K562 (cell line): ENCODE results near the gene MKRN2OS. TPM values are rescaled to one million over a fixed set of nuclear protein-coding genes. Genes with fewer than 3 reads are reported as not detected.

Source experiments
- BCOR ChIP-seq: fragments of 450-650 bp; IDR thresholded peaks from 2 replicates; pipeline ENCODE4 v1.6.1; 2016
- CAMTA2 ChIP-seq: fragments of 250-450 bp; sonication (Bioruptor Pico); conservative IDR thresholded peaks from 2 replicates; pipeline ENCODE4 v1.5.1; 2022
- CHD2 ChIP-seq: IDR thresholded peaks from 2 replicates; pipeline ENCODE4 v1.6.1; 2011; ENCODE audit warnings: low read depth, low read length
- EWSR1 ChIP-seq: fragments of 450-650 bp; IDR thresholded peaks from 2 replicates; pipeline ENCODE4 v1.6.1; 2018; ENCODE audit warnings: borderline replicate concordance, mild to moderate bottlenecking, low read depth, moderate library complexity; ENCODE audit not compliant: partially characterized antibody
- GTF2A2 ChIP-seq: IDR thresholded peaks from 2 replicates; pipeline ENCODE4 v1.6.1; 2016; ENCODE audit warnings: mild to moderate bottlenecking, missing genetic modification characterization, missing compliant biosample characterization
- HDAC1 ChIP-seq, 2 experiments: fragments of 450-650 bp; IDR thresholded peaks; 2 replicates each; pipeline ENCODE4 v1.6.1; 2016 to 2017; ENCODE audit warnings: inconsistent platforms in 1 of 2, mild to moderate bottlenecking in 1 of 2, moderate library complexity in 1 of 2
- HDAC3 ChIP-seq: fragments of 450-650 bp; IDR thresholded peaks from 2 replicates; pipeline ENCODE4 v1.6.1; 2018; ENCODE audit warnings: borderline replicate concordance, mild to moderate bottlenecking, moderate library complexity; ENCODE audit not compliant: partially characterized antibody
- HLTF ChIP-seq: fragments of 450-650 bp; IDR thresholded peaks from 2 replicates; pipeline ENCODE4 v1.6.1; 2016
- KLF13 ChIP-seq: fragments of 450-650 bp; IDR thresholded peaks from 2 replicates; pipeline ENCODE4 v1.6.1; 2016; ENCODE audit warnings: missing genetic modification characterization, low read depth, mild to moderate bottlenecking, missing compliant biosample characterization, moderate library complexity, borderline replicate concordance
- PHB ChIP-seq: fragments of 250-450 bp; sonication (Bioruptor Pico); IDR thresholded peaks from 2 replicates; pipeline ENCODE4 v1.5.0; 2021
- RNF2 ChIP-seq: sonication (generic); IDR thresholded peaks from 2 replicates; pipeline ENCODE4 v1.6.1; 2016
- TARDBP ChIP-seq: fragments of 450-650 bp; IDR thresholded peaks from 2 replicates; pipeline ENCODE4 v1.6.1; 2016
- TFAP4 ChIP-seq: sonication (generic); formaldehyde crosslinking; IDR thresholded peaks from 2 replicates; pipeline ENCODE4 v1.8.0; 2022; ENCODE audit warnings: missing genetic modification reagents, mild to moderate bottlenecking, moderate library complexity, borderline replicate concordance
- ZNF121 ChIP-seq: sonication (generic); formaldehyde crosslinking; conservative IDR thresholded peaks from 2 replicates; pipeline ENCODE4 v1.8.0; 2022; ENCODE audit warnings: missing genetic modification reagents
- ZNF311 ChIP-seq: fragments of 250-450 bp; sonication (Bioruptor Pico); IDR thresholded peaks from 2 replicates; pipeline ENCODE4 v1.4.0; 2020; ENCODE audit warnings: mild to moderate bottlenecking, moderate library complexity
- ZNF316 ChIP-seq: fragments of 450-650 bp; IDR thresholded peaks from 2 replicates; pipeline ENCODE4 v1.6.1; 2016
- ZNF76 ChIP-seq: fragments of 250-450 bp; sonication (Bioruptor Pico); IDR thresholded peaks from 2 replicates; pipeline ENCODE4 v1.4.0; 2020; ENCODE audit warnings: mild to moderate bottlenecking, moderate library complexity, borderline replicate concordance
- polyA plus RNA-seq, 8 experiments: library from polyadenylated mRNA; depleted of rRNA in 4 of 8; stranded (reverse) in 5 of 8; unstranded in 3 of 8; fragments of >200 nt; fragmentation: Nextera tagmentation in 2 of 8; fragmentation: Illumina TruSeq in 1 of 8; extraction: Ambion mirVana in 2 of 8; extraction: Trizol in 1 of 8; gene quantifications; 2 replicates each; pipeline versions ENCODE4 v1.2.1 to v1.2.3, GENCODE V29; 2011 to 2014; ENCODE audit warnings: inconsistent platforms in 1 of 8, missing spikeins in 1 of 8
- total RNA-seq, 7 experiments: library from RNA; depleted of rRNA in 6 of 7; stranded (reverse); fragments of >200 nt in 6 of 7; fragmentation: Illumina TruSeq in 2 of 7; extraction: Trizol in 2 of 7; gene quantifications; 2 replicates each; pipeline versions ENCODE4 v1.2.1 to v1.2.3, GENCODE V29; 2011 to 2021; ENCODE audit warnings: low replicate concordance in 1 of 7
- TF ChIP-seq, protein P1 (sequence below), 3 experiments: fragments of 200-800 bp in 1 of 3; fragments of 250-450 bp in 1 of 3; fragments of 450-650 bp in 1 of 3; sonication (Bioruptor Pico) in 1 of 3; sonication (Bioruptor generic) in 1 of 3; formaldehyde crosslinking in 1 of 3; IDR thresholded peaks; 2 replicates each; pipeline versions ENCODE4 v1.6.1 to v1.8.0; 2016 to 2022; ENCODE audit warnings: mild to moderate bottlenecking in 2 of 3, missing genetic modification characterization in 2 of 3, missing compliant biosample characterization in 1 of 3, moderate library complexity in 1 of 3
- TF ChIP-seq, protein P2 (sequence below): fragments of 450-650 bp; formaldehyde crosslinking; IDR thresholded peaks from 2 replicates; pipeline ENCODE4 v1.4.0; 2022; ENCODE audit warnings: mild to moderate bottlenecking, moderate library complexity
- TF ChIP-seq, protein P3 (sequence below): fragments of 450-650 bp; IDR thresholded peaks from 2 replicates; pipeline ENCODE4 v1.6.1; 2018; ENCODE audit warnings: mild to moderate bottlenecking, low read depth; ENCODE audit not compliant: partially characterized antibody
- TF ChIP-seq, protein P4 (sequence below), 2 experiments: IDR thresholded peaks in 1 of 2; conservative IDR thresholded peaks in 1 of 2; 2 replicates each; pipeline ENCODE4 v1.6.1; 2016; ENCODE audit warnings: low read depth in 2 of 2, mild to moderate bottlenecking in 1 of 2, missing compliant biosample characterization in 1 of 2, missing genetic modification characterization in 1 of 2, moderate library complexity in 1 of 2

MKRN2OS gene
- total and polyA plus RNA-seq, 9 of the 15 experiments (the other 6 are each of a cell fraction or from before 2014, with no cell fraction given) = 0.11 to 0.27 (median 0.17) TPM; not detected in 6

DNA sequence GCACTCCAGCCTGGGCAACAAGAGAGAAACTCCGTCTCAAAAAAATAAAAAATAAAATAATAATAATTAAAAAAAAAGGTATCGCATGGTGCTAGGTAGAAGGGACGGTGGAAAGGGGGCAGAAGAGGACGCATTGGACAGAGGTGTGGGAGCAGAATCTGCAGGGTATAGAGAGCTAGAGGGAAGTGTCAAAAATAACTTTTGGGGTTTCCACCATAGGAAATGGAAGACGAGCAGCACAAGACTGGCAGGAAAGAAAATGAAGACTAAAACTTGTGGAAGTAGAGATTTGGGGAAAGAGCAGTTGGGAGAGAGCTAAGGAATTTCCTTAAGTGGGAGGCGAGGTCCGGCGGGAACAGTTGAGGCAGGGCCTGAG, 11.0 kb upstream of the MKRN2OS start (continued):
- no peak for TF ChIP-seq TARDBP
- TF ChIP-seq HDAC1 (IDR thresholded peaks at IDR 0.05) = peak in 1 of 2 experiments; percentile 70; a peak in 1 of 4 replicates
- TF ChIP-seq HDAC3 = no peak
- TF ChIP-seq, protein P1, sequence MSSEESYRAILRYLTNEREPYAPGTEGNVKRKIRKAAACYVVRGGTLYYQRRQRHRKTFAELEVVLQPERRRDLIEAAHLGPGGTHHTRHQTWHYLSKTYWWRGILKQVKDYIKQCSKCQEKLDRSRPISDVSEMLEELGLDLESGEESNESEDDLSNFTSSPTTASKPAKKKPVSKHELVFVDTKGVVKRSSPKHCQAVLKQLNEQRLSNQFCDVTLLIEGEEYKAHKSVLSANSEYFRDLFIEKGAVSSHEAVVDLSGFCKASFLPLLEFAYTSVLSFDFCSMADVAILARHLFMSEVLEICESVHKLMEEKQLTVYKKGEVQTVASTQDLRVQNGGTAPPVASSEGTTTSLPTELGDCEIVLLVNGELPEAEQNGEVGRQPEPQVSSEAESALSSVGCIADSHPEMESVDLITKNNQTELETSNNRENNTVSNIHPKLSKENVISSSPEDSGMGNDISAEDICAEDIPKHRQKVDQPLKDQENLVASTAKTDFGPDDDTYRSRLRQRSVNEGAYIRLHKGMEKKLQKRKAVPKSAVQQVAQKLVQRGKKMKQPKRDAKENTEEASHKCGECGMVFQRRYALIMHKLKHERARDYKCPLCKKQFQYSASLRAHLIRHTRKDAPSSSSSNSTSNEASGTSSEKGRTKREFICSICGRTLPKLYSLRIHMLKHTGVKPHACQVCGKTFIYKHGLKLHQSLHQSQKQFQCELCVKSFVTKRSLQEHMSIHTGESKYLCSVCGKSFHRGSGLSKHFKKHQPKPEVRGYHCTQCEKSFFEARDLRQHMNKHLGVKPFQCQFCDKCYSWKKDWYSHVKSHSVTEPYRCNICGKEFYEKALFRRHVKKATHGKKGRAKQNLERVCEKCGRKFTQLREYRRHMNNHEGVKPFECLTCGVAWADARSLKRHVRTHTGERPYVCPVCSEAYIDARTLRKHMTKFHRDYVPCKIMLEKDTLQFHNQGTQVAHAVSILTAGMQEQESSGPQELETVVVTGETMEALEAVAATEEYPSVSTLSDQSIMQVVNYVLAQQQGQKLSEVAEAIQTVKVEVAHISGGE (CRISPR knock-in tag; IDR thresholded peaks at IDR 0.05) = no peak
- no peak for TF ChIP-seq CHD2
- TF ChIP-seq HLTF = no peak
- no peak for TF ChIP-seq TFAP4
- TF ChIP-seq GTF2A2 (tag) = no peak
- TF ChIP-seq, protein P2, sequence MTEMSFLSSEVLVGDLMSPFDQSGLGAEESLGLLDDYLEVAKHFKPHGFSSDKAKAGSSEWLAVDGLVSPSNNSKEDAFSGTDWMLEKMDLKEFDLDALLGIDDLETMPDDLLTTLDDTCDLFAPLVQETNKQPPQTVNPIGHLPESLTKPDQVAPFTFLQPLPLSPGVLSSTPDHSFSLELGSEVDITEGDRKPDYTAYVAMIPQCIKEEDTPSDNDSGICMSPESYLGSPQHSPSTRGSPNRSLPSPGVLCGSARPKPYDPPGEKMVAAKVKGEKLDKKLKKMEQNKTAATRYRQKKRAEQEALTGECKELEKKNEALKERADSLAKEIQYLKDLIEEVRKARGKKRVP = no peak
- TF ChIP-seq EWSR1 = no peak
- TF ChIP-seq, protein P3, sequence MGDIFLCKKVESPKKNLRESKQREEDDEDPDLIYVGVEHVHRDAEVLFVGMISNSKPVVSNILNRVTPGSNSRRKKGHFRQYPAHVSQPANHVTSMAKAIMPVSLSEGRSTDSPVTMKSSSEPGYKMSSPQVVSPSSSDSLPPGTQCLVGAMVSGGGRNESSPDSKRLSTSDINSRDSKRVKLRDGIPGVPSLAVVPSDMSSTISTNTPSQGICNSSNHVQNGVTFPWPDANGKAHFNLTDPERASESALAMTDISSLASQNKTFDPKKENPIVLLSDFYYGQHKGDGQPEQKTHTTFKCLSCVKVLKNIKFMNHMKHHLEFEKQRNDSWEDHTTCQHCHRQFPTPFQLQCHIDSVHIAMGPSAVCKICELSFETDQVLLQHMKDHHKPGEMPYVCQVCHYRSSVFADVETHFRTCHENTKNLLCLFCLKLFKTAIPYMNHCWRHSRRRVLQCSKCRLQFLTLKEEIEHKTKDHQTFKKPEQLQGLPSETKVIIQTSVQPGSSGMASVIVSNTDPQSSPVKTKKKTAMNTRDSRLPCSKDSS = no peak
- no peak for TF ChIP-seq RNF2
- TF ChIP-seq CAMTA2 (CRISPR knock-in tag) = no peak
- TF ChIP-seq BCOR = no peak
- no peak for TF ChIP-seq KLF13 (tag)
- no peak for TF ChIP-seq ZNF76
- TF ChIP-seq, protein P4, sequence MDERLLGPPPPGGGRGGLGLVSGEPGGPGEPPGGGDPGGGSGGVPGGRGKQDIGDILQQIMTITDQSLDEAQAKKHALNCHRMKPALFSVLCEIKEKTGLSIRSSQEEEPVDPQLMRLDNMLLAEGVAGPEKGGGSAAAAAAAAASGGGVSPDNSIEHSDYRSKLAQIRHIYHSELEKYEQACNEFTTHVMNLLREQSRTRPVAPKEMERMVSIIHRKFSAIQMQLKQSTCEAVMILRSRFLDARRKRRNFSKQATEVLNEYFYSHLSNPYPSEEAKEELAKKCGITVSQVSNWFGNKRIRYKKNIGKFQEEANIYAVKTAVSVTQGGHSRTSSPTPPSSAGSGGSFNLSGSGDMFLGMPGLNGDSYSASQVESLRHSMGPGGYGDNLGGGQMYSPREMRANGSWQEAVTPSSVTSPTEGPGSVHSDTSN (CRISPR knock-in tag; IDR thresholded peaks at IDR 0.05; ENCODE audit: low read depth) = no peak
- TF ChIP-seq, protein P4 (tag; conservative IDR thresholded peaks at IDR 0.05; ENCODE audit: low read depth) = no peak
- TF ChIP-seq ZNF316 = no peak
- no peak for TF ChIP-seq ZNF121
- TF ChIP-seq ZNF311 (CRISPR knock-in tag) = no peak
- no peak for TF ChIP-seq PHB (CRISPR knock-in tag)
